PFSK-1 (cell line): ENCODE data around the gene STK10.

Source experiments
- POLR2AphosphoS5 ChIP-seq: IDR thresholded peaks from 2 replicates; pipeline ENCODE4 v1.6.1; 2012; ENCODE audit warnings: low read depth, mild to moderate bottlenecking, control low read depth, low read length, moderate library complexity
- SIN3A ChIP-seq: IDR thresholded peaks from 2 replicates; pipeline ENCODE4 v1.6.1; 2012; ENCODE audit warnings: mild to moderate bottlenecking, low read length, moderate library complexity, borderline replicate concordance; ENCODE audit not compliant: insufficient read depth
- TAF1 ChIP-seq: IDR thresholded peaks from 2 replicates; pipeline ENCODE4 v1.6.1; 2012; ENCODE audit warnings: low read length, control low read depth, borderline replicate concordance; ENCODE audit not compliant: insufficient read depth
- TF ChIP-seq, protein P1 (sequence below), 2 experiments: IDR thresholded peaks; 2 replicates each; pipeline versions ENCODE4 v1.6.1 to v1.8.0; 2011 to 2012; ENCODE audit warnings: low read depth in 2 of 2, low read length in 2 of 2, control low read depth in 1 of 2, inconsistent platforms in 1 of 2, mild to moderate bottlenecking in 1 of 2, moderate library complexity in 1 of 2; ENCODE audit not compliant: insufficient read depth in 1 of 2

GRCh38 chr5:172117977-172118701 lies 69.9 kb downstream of the STK10 start:
- TF ChIP-seq TAF1 (no peak), POLR2AphosphoS5 (no peak), SIN3A (no peak)
- TF ChIP-seq, protein P1, sequence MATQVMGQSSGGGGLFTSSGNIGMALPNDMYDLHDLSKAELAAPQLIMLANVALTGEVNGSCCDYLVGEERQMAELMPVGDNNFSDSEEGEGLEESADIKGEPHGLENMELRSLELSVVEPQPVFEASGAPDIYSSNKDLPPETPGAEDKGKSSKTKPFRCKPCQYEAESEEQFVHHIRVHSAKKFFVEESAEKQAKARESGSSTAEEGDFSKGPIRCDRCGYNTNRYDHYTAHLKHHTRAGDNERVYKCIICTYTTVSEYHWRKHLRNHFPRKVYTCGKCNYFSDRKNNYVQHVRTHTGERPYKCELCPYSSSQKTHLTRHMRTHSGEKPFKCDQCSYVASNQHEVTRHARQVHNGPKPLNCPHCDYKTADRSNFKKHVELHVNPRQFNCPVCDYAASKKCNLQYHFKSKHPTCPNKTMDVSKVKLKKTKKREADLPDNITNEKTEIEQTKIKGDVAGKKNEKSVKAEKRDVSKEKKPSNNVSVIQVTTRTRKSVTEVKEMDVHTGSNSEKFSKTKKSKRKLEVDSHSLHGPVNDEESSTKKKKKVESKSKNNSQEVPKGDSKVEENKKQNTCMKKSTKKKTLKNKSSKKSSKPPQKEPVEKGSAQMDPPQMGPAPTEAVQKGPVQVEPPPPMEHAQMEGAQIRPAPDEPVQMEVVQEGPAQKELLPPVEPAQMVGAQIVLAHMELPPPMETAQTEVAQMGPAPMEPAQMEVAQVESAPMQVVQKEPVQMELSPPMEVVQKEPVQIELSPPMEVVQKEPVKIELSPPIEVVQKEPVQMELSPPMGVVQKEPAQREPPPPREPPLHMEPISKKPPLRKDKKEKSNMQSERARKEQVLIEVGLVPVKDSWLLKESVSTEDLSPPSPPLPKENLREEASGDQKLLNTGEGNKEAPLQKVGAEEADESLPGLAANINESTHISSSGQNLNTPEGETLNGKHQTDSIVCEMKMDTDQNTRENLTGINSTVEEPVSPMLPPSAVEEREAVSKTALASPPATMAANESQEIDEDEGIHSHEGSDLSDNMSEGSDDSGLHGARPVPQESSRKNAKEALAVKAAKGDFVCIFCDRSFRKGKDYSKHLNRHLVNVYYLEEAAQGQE (IDR thresholded peaks at IDR 0.05; ENCODE audit: insufficient read depth in 1 of 2, low read depth in 2 of 2, low read length in 2 of 2) = no peak
